ENCODE data around the gene FOXJ1. TPM values are rescaled to one million over a fixed set of nuclear protein-coding genes. Genes with fewer than 3 reads are reported as not detected.
A peak's percentile ranks its signal among the peaks of the same experiment; 100 is the strongest.

The FOXJ1 gene
- total and polyA plus RNA-seq, 2 of the 13 experiments (the other 11 are each of a cell fraction or from before 2014, with no cell fraction given), result 0.98 to 1.6 TPM

- TF ChIP-seq ZNF780A (CRISPR knock-in tag; IDR thresholded peaks at IDR 0.05), result no peak
- no peak for TF ChIP-seq CBX2 (IDR thresholded peaks at IDR 0.05; ENCODE audit: low read depth, low read length)
- TF ChIP-seq CBX2 (CRISPR knock-in tag; IDR thresholded peaks at IDR 0.05; ENCODE audit: low read depth), result no peak
- TF ChIP-seq ZNF180 (CRISPR knock-in tag; IDR thresholded peaks at IDR 0.05; ENCODE audit: borderline replicate concordance, low read depth), result no peak
- no peak for TF ChIP-seq CREBL2 (CRISPR knock-in tag; IDR thresholded peaks at IDR 0.05; ENCODE audit: borderline replicate concordance)
- peak; percentile 89 for TF ChIP-seq NCOA1 (CRISPR knock-in tag; IDR thresholded peaks at IDR 0.05)
Measured at GRCh38 chr17:76140661-76141211, 309 bp downstream of the FOXJ1 start (continued).

GRCh38 chr17:76139801-76140660 lies 1.0 kb downstream of the FOXJ1 start:
- H3K4me1 ChIP-seq (ENCODE audit: insufficient read depth, low read length), result peaks cover 79% of the 10 kb centered on the region
- no peaks in the 10 kb centered on the region for H4K20me1 ChIP-seq (ENCODE audit: insufficient read depth, low read length)
- intact Hi-C loops (cut with micrococcal nuclease; ENCODE audit: unreplicated experiment), result no loop called here
- H3K9ac ChIP-seq (ENCODE audit: insufficient read depth, low read depth, low read length), result no peak overlapping the region; the same call in 1 of the 2 replicates
- in situ Hi-C loops (cut with HindIII; ENCODE audit: extremely low pct_ligation_motif_present, low pct_unique_long_range_greater_than_20kb), result no loop called here
- no TSS peak for BruUV-seq (replicated peaks)
- CTCF ChIA-PET (ENCODE audit: low intra/inter-chr PET ratio, low total read pairs), result no interaction called here
- DNase-seq (ENCODE audit: low spot score), result no peak
- H3K4me2 ChIP-seq (ENCODE audit: low read depth, low read length), result peak overlapping the region; percentile 92; the same call in 1 of the 2 replicates
- 88% methylated on average over 54 of the region's 78 CpGs for WGBS (ENCODE audit: low lambda C conversion rate)
- no peaks in the 10 kb centered on the region for H3K79me2 ChIP-seq (ENCODE audit: insufficient read depth, low read length)
- H3K9me3 ChIP-seq (ENCODE audit: low read length), result no peaks in the 10 kb centered on the region
- peak overlapping the region in 1 of 3 experiments; percentile 71; a peak in 1 of 6 replicates for H3K4me3 ChIP-seq (replicated peaks in 1 of 3; ENCODE audit: insufficient read depth in 1 of 3, low read depth in 2 of 3, low read length in 3 of 3)
- no peaks in the 10 kb centered on the region for H3K36me3 ChIP-seq (replicated peaks in 1 of 2; ENCODE audit: control insufficient read depth in 1 of 2, insufficient read depth in 2 of 2, low read length in 2 of 2)
- no peak for FAIRE-seq
- ATAC-seq, result no peak
- no peak overlapping the region for H2AFZ ChIP-seq (ENCODE audit: low read length)
- peaks cover 3 to 25% of the 10 kb centered on the region in 2 experiments for H3K27me3 ChIP-seq (ENCODE audit: control insufficient read depth in 1 of 2, insufficient read depth in 2 of 2, low read length in 2 of 2)
- POLR2A ChIA-PET, result interaction anchor here (1.0 to 1.2 kb wide), 2 partner anchors 9 to 11 kb away, joined by 3 to 4 read pairs; no protein-coding TSS in a partner anchor
- H3K27ac ChIP-seq (ENCODE audit: extremely low read length, insufficient read depth, low read length), result no peak overlapping the region
- TF ChIP-seq HIC2 (CRISPR knock-in tag; IDR thresholded peaks at IDR 0.05; ENCODE audit: low read depth) (no peak), ZNF576 (CRISPR knock-in tag; IDR thresholded peaks at IDR 0.05) (no peak), TGIF2 (CRISPR knock-in tag; IDR thresholded peaks at IDR 0.05) (no peak), RFX1 (IDR thresholded peaks at IDR 0.05) (no peak), ZNF841 (CRISPR knock-in tag; IDR thresholded peaks at IDR 0.05; ENCODE audit: borderline replicate concordance) (no peak), ZBTB2 (CRISPR knock-in tag; IDR thresholded peaks at IDR 0.05; ENCODE audit: low read depth) (no peak), TFAP4 (IDR thresholded peaks at IDR 0.05; ENCODE audit: borderline replicate concordance, low read depth) (no peak), U2AF2 (IDR thresholded peaks at IDR 0.05; ENCODE audit: low read depth, low read length) (no peak), ZMYM2 (CRISPR knock-in tag; IDR thresholded peaks at IDR 0.05) (no peak)
